Upper lobe of left lung (tissue), 6 donors: ENCODE results near the gene MACROD1. TPM values are rescaled to one million over a fixed set of nuclear protein-coding genes. Genes with fewer than 3 reads are reported as not detected.
A peak's percentile ranks its signal among the peaks of the same experiment; 100 is the strongest.

ENCODE experiments used
- ATAC-seq, 2 donors: fragments of 200-7000 bp; cut with Tn5 transposase; one replicate each; pipeline ENCODE4 v1.9.1; 2022; ENCODE audit warnings: mild to moderate bottlenecking in 2 of 2, moderate library complexity in 2 of 2; ENCODE audit not compliant: low FRiP score in 2 of 2
- DNase-seq, 2 donors: peaks; one replicate each; pipeline ENCODE4 v3.0.0-alpha.2; 2019 to 2020
- H3K27ac ChIP-seq, 4 donors: fragments of 200-600 bp; sonication (generic); one replicate each; pipeline ENCODE4 v1.5.1; 2016 to 2019
- H3K27me3 ChIP-seq, 4 donors: fragments of 200-600 bp; sonication (generic); one replicate each; pipeline ENCODE4 v1.5.1; 2017 to 2019
- H3K36me3 ChIP-seq, 4 donors: fragments of 200-600 bp; sonication (generic); one replicate each; pipeline ENCODE4 v1.5.1; 2016 to 2019
- H3K4me1 ChIP-seq, 4 donors: fragments of 200-600 bp; sonication (generic); one replicate each; pipeline ENCODE4 v1.5.1; 2018 to 2019
- H3K4me3 ChIP-seq, 4 donors: fragments of 200-600 bp; sonication (generic); one replicate each; pipeline ENCODE4 v1.5.1; 2017 to 2019; ENCODE audit warnings: mild to moderate bottlenecking in 2 of 4, moderate library complexity in 1 of 4
- H3K9me3 ChIP-seq, 4 donors: fragments of 200-600 bp; sonication (generic); one replicate each; pipeline ENCODE4 v1.5.1; 2018 to 2019
- EP300 ChIP-seq, 4 donors: sonication (generic); formaldehyde crosslinking; IDR thresholded peaks; one replicate each; pipeline ENCODE4 v1.5.1; 2017; ENCODE audit warnings: antibody characterized with exemption in 4 of 4, control low read depth in 2 of 4
- POLR2A ChIP-seq, 4 donors: fragments of 450-650 bp; IDR thresholded peaks; one replicate each; pipeline ENCODE4 v1.5.1; 2016 to 2017; ENCODE audit warnings: antibody characterized with exemption in 4 of 4, mild to moderate bottlenecking in 2 of 4
- POLR2AphosphoS5 ChIP-seq, 2 donors: sonication (generic); formaldehyde crosslinking; IDR thresholded peaks; one replicate each; pipeline ENCODE4 v1.5.1; 2017; ENCODE audit warnings: antibody characterized with exemption in 2 of 2
- WGBS, 2 donors: methylation state at CpG; one replicate each; pipeline ENCODE4 v1.1.5; 2017 to 2018; 5-methylcytosine and 5-hydroxymethylcytosine counted together
- total RNA-seq, 6 donors: library from RNA; depleted of rRNA in 4 of 6; stranded (reverse); fragments of >200 nt in 4 of 6; gene quantifications; one replicate each; pipeline versions ENCODE4 v1.1.0 to v1.2.1, GENCODE V29; 2016 to 2021
- TF ChIP-seq, protein P1 (sequence below), 6 experiments: fragments of 450-650 bp in 4 of 6; fragments of 200-600 bp in 2 of 6; sonication (generic) in 2 of 6; IDR thresholded peaks; one replicate each; pipeline ENCODE4 v1.5.1; 2016 to 2019; ENCODE audit warnings: antibody characterized with exemption in 6 of 6
- donor health status: DM: no; HTN: no; CAD: no; lungs with moderate emphysema.
- donor health status: DM: no; HTN: yes; CAD: no; lungs with severe emphysema.

Gene MACROD1
- total RNA-seq, 6 donors from 2014 or later, result 16.7 to 59.7 (median 33.5) TPM

DNA sequence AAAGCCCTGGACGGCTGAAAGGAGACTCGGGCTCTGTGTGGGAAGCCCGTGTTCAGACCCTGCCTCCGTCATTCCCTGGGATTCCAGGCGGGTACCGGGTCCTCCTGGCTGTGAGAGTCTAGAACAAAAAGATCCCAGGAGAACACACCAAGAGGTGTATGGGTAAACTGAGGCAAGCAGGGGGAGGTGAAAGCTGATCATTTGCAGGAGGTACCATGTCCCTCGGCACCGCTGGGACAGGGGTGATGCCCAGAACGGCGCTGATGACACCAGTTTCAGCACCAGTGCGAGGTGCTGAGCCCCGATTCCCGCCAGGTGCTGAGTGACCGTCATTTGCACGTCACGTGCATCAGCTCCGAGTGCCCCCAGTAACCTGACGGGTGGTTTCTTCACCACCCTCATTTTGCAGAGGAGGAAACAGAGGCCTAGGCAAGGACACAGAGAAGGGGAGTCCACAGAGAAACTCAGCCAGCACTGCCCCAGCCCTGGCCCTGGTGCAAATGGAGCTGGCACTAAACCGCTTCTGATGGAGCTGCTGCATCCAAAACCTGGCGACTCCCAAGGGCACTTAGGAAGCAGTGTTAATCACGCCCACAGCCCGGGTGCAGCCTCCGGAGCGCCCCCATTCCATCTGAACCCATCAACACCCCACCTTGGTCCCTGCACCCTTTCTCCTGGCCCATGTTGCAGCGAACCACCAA is 16.8 kb downstream of the MACROD1 start:
- no peak for TF ChIP-seq POLR2AphosphoS5 (IDR thresholded peaks at IDR 0.05)
- no peak for TF ChIP-seq POLR2A (IDR thresholded peaks at IDR 0.05)
- no peak for TF ChIP-seq EP300 (IDR thresholded peaks at IDR 0.05)
- TF ChIP-seq, protein P1, sequence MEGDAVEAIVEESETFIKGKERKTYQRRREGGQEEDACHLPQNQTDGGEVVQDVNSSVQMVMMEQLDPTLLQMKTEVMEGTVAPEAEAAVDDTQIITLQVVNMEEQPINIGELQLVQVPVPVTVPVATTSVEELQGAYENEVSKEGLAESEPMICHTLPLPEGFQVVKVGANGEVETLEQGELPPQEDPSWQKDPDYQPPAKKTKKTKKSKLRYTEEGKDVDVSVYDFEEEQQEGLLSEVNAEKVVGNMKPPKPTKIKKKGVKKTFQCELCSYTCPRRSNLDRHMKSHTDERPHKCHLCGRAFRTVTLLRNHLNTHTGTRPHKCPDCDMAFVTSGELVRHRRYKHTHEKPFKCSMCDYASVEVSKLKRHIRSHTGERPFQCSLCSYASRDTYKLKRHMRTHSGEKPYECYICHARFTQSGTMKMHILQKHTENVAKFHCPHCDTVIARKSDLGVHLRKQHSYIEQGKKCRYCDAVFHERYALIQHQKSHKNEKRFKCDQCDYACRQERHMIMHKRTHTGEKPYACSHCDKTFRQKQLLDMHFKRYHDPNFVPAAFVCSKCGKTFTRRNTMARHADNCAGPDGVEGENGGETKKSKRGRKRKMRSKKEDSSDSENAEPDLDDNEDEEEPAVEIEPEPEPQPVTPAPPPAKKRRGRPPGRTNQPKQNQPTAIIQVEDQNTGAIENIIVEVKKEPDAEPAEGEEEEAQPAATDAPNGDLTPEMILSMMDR (IDR thresholded peaks at IDR 0.05), result no peak
- ATAC-seq (no peak), DNase-seq (no peak)
- 79 to 86% methylated on average over 12 to 25 of the region's 25 CpGs for WGBS, 2 donors
- Histone ChIP-seq H3K36me3 (no peaks in the 10 kb centered on the region), H3K4me1 (peaks cover 8 to 17% (median 14%) of the 10 kb centered on the region in 4 donors), H3K4me3 (no peak overlapping the region), H3K9me3 (no peaks in the 10 kb centered on the region), H3K27me3 (no peaks in the 10 kb centered on the region), H3K27ac (no peak overlapping the region)

DNA sequence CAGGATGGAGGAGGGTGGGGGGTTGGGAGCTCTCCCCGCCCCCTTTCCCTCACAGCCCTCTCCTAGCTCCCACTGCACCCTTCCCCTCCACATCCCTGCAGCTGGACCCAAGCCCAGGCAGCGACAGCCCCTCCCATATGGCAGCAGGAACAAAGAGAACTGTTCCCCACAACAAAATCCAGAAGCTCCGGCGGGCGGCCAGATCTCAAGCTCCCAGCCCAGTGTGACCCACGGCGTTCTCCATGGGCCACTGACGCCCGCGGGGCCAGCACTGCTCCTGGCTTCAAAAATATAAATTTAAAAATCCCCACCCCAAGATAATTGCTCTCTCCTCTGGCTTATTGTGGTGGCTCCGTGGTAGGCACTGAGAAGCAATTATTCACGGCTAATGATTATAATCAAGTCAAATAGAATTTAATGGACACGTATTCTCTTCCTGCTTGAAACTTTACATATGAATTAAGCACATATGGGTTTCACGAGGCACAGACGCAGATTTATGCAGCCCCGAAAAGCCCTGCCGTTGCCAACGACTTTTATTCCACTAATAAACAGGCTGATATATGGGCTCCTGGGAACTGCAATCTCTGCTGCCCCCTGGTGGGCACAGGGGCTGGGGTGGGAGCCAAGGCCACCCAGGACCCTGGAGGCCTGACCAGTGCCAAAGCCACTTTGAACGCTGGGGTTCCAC is 17.5 kb downstream of the MACROD1 start:
- ATAC-seq (peak; percentile 70 to 77), DNase-seq (peak; percentile 72 to 88)
- Histone ChIP-seq H3K4me1 (peaks cover 8 to 17% (median 14%) of the 10 kb centered on the region in 4 donors), H3K4me3 (peak overlapping the region in 3 of 4 donors; percentile 7 to 31 (median 22)), H3K27me3 (no peaks in the 10 kb centered on the region), H3K27ac (no peak overlapping the region), H3K36me3 (no peaks in the 10 kb centered on the region), H3K9me3 (no peaks in the 10 kb centered on the region)
- TF ChIP-seq, protein P1 (IDR thresholded peaks at IDR 0.05), result peak; percentile 83 to 92 (median 88)
- TF ChIP-seq EP300 (IDR thresholded peaks at IDR 0.05), result no peak
- TF ChIP-seq POLR2A (IDR thresholded peaks at IDR 0.05), result no peak
- no peak for TF ChIP-seq POLR2AphosphoS5 (IDR thresholded peaks at IDR 0.05)
- WGBS, 2 donors, result 6 to 23% methylated on average over 14 to 19 of the region's 19 CpGs

DNA sequence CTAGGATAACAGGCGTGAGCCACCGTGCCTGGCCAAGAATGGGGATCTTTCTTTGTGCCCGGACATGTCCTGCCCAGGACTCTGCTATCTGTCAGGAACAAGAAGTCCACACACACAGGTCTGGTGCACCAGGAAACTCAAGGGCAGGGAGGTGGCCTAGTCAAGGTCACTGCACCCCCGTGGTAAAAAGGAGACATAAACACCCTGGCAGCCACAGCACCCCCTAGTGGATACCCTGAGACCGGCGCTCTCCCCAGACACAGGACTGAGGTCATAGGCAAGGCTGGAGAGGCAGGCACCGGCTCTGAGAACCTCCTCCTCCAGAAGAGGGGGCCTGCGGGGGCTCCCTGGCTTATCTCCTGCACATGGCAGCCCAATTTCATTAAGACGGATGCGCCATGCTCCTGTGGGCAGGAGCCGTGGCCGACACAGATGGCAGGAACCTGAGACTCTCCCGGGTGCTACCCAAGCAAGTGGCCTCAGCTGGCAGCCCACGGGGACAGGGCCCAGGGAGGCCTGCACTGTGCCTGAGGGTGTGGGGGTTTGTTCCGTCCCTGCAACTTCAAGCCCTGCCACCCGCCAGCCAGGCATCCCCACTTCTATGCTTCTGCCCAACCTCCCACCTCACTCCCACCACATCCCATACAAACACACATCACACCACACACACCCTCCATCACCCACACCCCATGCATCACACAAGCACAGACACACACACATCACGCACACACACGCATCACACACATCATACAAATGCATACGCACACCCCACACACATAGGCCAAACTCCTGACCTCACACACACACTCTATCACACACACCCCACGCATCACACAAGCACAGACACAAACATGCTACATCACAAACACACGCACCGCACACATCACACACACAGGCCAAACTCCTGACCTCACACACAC is 19.6 kb downstream of the MACROD1 start:
- peaks cover 5 to 10% (median 9%) of the 10 kb centered on the region in 4 donors for H3K4me1 ChIP-seq
- no peaks in the 10 kb centered on the region for H3K9me3 ChIP-seq
- ATAC-seq (peak; percentile 51 to 56), DNase-seq (peak in 1 of 2 donors; percentile 61)
- H3K27ac ChIP-seq, result no peak overlapping the region
- WGBS, 2 donors, result 69 to 93% methylated on average over 11 to 22 of the region's 22 CpGs
- no peak for TF ChIP-seq EP300 (IDR thresholded peaks at IDR 0.05)
- TF ChIP-seq, protein P1 (IDR thresholded peaks at IDR 0.05), result peak; percentile 41 to 72 (median 64)
- no peak overlapping the region for H3K4me3 ChIP-seq
- no peaks in the 10 kb centered on the region for H3K36me3 ChIP-seq
- H3K27me3 ChIP-seq, result no peaks in the 10 kb centered on the region

DNA sequence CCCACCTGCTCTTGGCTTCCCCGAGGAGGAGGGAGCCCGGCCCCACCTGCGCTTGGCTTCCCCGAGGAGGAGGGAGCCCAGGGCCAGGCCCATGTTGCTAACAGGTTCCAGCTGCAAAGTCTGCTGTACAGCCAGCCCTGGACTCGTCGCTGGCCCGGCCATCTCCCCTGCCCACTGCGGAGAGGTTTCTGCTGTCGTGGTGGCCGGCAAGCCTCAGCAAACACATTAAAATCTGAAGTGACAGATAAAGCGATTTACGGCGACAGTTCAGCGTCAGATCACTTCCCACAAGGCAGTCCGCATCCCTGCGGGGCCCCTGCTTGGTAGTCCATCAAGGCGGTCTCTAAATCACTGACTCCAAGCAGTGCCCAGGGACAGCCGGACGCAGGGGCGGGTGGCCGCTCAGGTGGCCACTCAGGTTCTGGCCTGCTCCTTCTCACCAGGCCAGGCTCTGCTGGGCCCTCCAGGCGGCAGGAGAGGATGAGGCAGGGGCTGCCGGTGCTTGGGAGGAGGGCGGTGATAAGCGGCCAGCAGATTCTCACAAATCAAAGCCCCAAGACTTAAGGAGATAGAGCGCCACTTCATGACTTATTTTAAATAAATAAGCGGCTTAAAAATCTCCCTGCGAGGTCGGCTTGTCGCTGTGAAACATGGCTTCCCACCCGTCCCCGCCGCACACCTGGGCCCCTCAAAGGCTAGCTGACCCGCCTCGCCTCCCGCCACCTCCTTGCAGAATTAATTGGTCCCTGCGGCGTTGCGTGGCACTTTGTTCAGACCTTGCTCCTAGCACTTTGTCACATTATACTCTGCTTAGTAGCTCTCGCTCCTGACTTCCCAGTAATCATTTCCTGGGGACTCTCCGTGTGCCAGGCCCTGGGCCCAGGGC is 21.1 kb downstream of the MACROD1 start:
- no peaks in the 10 kb centered on the region for H3K9me3 ChIP-seq
- DNase-seq (peak in 1 of 2 donors; percentile 78), ATAC-seq (no peak)
- no peak overlapping the region for H3K27ac ChIP-seq
- no peaks in the 10 kb centered on the region for H3K27me3 ChIP-seq
- TF ChIP-seq POLR2AphosphoS5 (IDR thresholded peaks at IDR 0.05) (no peak), POLR2A (IDR thresholded peaks at IDR 0.05) (no peak), EP300 (IDR thresholded peaks at IDR 0.05) (no peak)
- TF ChIP-seq, protein P1 (IDR thresholded peaks at IDR 0.05), result no peak
- H3K36me3 ChIP-seq, result no peaks in the 10 kb centered on the region
- H3K4me3 ChIP-seq, result no peak overlapping the region
- WGBS, 2 donors, result 92 to 94% methylated on average over 20 to 37 of the region's 41 CpGs
- peaks cover 5 to 10% (median 9%) of the 10 kb centered on the region in 4 donors for H3K4me1 ChIP-seq
